RWPE2 (cell line): ENCODE measurements around the gene FAAP100.
A peak's percentile ranks its signal among the peaks of the same experiment; 100 is the strongest.

Source experiments
- ATAC-seq: fragments of 200-7000 bp; cut with Tn5 transposase; 3 replicates; pipeline ENCODE4 v1.9.1; 2021; ENCODE audit warnings: low read depth
- DNase-seq: peaks from one replicate; pipeline ENCODE4 v3.0.0-alpha.2; 2020; ENCODE audit warnings: low spot score
- H3K27ac ChIP-seq: fragments of 450-650 bp; 2 replicates; pipeline ENCODE4 v1.5.1; 2017; ENCODE audit warnings: mild to moderate bottlenecking; ENCODE audit not compliant: poor library complexity, severe bottlenecking
- H3K27me3 ChIP-seq: fragments of 250-450 bp; sonication (Bioruptor Pico); 2 replicates; pipeline ENCODE4 v1.5.1; 2021; ENCODE audit warnings: mild to moderate bottlenecking, moderate library complexity; ENCODE audit not compliant: insufficient read depth, poor library complexity, severe bottlenecking
- H3K36me3 ChIP-seq: fragments of 250-450 bp; sonication (Bioruptor Pico); 2 replicates; pipeline ENCODE4 v1.5.1; 2020; ENCODE audit warnings: low read depth, mild to moderate bottlenecking, moderate library complexity
- H3K4me1 ChIP-seq: fragments of 250-450 bp; sonication (Bioruptor Pico); 2 replicates; pipeline ENCODE4 v1.5.1; 2021; ENCODE audit warnings: mild to moderate bottlenecking, moderate library complexity; ENCODE audit not compliant: insufficient read depth, poor library complexity, severe bottlenecking
- H3K4me3 ChIP-seq: fragments of 250-450 bp; sonication (Bioruptor Pico); 2 replicates; pipeline ENCODE4 v1.5.1; 2021; ENCODE audit warnings: mild to moderate bottlenecking, moderate library complexity; ENCODE audit not compliant: severe bottlenecking
- H3K9me3 ChIP-seq: fragments of 250-450 bp; sonication (Bioruptor Pico); 2 replicates; pipeline ENCODE4 v1.5.1; 2021; ENCODE audit warnings: mild to moderate bottlenecking, moderate library complexity; ENCODE audit not compliant: severe bottlenecking
- CTCF ChIP-seq: fragments of 450-650 bp; IDR thresholded peaks from one replicate; pipeline ENCODE4 v1.5.1; 2017; ENCODE audit warnings: mild to moderate bottlenecking, moderate library complexity; ENCODE audit not compliant: poor library complexity, severe bottlenecking

Gene FAAP100

GRCh38 chr17:81549826-81550225 lies 2.3 kb downstream of the FAAP100 start:
- H3K4me3 ChIP-seq: no peak overlapping the region
- peaks cover 8% of the 10 kb centered on the region for H3K4me1 ChIP-seq
- no peak for TF ChIP-seq CTCF
- ATAC-seq (no peak), DNase-seq (no peak)
- H3K36me3 ChIP-seq: peaks cover 53% of the 10 kb centered on the region
- no peaks in the 10 kb centered on the region for H3K9me3 ChIP-seq
- no peak overlapping the region for H3K27ac ChIP-seq
- H3K27me3 ChIP-seq: no peaks in the 10 kb centered on the region

GRCh38 chr17:81549031-81549557 lies 3.1 kb downstream of the FAAP100 start:
- H3K36me3 ChIP-seq: peaks cover 58% of the 10 kb centered on the region
- H3K9me3 ChIP-seq: no peaks in the 10 kb centered on the region
- H3K27ac ChIP-seq: no peak overlapping the region
- no peaks in the 10 kb centered on the region for H3K27me3 ChIP-seq
- ATAC-seq: no peak
- peak; percentile 72 for DNase-seq
- TF ChIP-seq CTCF: no peak
- H3K4me1 ChIP-seq: peaks cover 5% of the 10 kb centered on the region
- no peak overlapping the region for H3K4me3 ChIP-seq

- ATAC-seq: no peak
- TF ChIP-seq CTCF: no peak
- no peaks in the 10 kb centered on the region for H3K4me1 ChIP-seq
- no peak overlapping the region for H3K27ac ChIP-seq
- no peaks in the 10 kb centered on the region for H3K9me3 ChIP-seq
- no peak for DNase-seq
- H3K36me3 ChIP-seq: peaks cover 63% of the 10 kb centered on the region
- no peak overlapping the region for H3K4me3 ChIP-seq
- H3K27me3 ChIP-seq: no peaks in the 10 kb centered on the region
These were observed 4.6 kb downstream of the FAAP100 start for GRCh38 chr17:81547614-81547982.

- no peak for DNase-seq
- no peak for TF ChIP-seq CTCF
- Histone ChIP-seq H3K9me3 (no peaks in the 10 kb centered on the region), H3K27ac (no peak overlapping the region), H3K4me1 (no peaks in the 10 kb centered on the region), H3K36me3 (peaks cover 63% of the 10 kb centered on the region), H3K27me3 (no peaks in the 10 kb centered on the region), H3K4me3 (no peak overlapping the region)
- ATAC-seq: no peak
These were observed 5.1 kb downstream of the FAAP100 start for GRCh38 chr17:81546906-81547613.
